SU-DHL-6 (cell line): ENCODE data around the gene RHOV.
A peak's percentile ranks its signal among the peaks of the same experiment; 100 is the strongest.

Source experiments
- H2AFZ ChIP-seq: fragments of 200-600 bp; sonication (generic); 2 replicates; pipeline ENCODE4 v1.6.1; 2014; ENCODE audit warnings: low read depth, mild to moderate bottlenecking, moderate library complexity, mixed read lengths, antibody characterized with exemption, low read length; ENCODE audit not compliant: severe bottlenecking
- H3F3A ChIP-seq: fragments of 200-600 bp; shearing (Covaris generic); 2 replicates; pipeline ENCODE4 v1.6.0; 2016; ENCODE audit warnings: antibody characterized with exemption, mild to moderate bottlenecking; ENCODE audit not compliant: insufficient read depth
- H3K27ac ChIP-seq: fragments of 200-600 bp; sonication (generic); 2 replicates; pipeline ENCODE4 v1.5.1; 2016; ENCODE audit warnings: low read depth, mild to moderate bottlenecking, low read length, moderate library complexity, mixed read lengths
- H3K27me3 ChIP-seq: fragments of 200-600 bp; sonication (generic), shearing (Covaris generic); 2 replicates; pipeline ENCODE4 v1.6.0; 2014; ENCODE audit warnings: mild to moderate bottlenecking, low read length
- H3K36me3 ChIP-seq: fragments of 200-600 bp; sonication (generic); 2 replicates; pipeline ENCODE4 v1.6.1; 2014; ENCODE audit warnings: mild to moderate bottlenecking, low read length, mixed read lengths
- H3K4me2 ChIP-seq: fragments of 300-600, 200-600 bp; shearing (Covaris generic), sonication (generic); 2 replicates; pipeline ENCODE4 v1.6.0; 2014; ENCODE audit warnings: low read length, low read depth, mild to moderate bottlenecking; ENCODE audit not compliant: poor library complexity, severe bottlenecking
- H3K4me3 ChIP-seq: fragments of 200-600 bp; sonication (generic); 2 replicates; pipeline ENCODE4 v1.5.1; 2014; ENCODE audit warnings: antibody characterized with exemption, low read length, mild to moderate bottlenecking, mixed read lengths; ENCODE audit not compliant: insufficient read depth, poor library complexity, severe bottlenecking
- H3K79me2 ChIP-seq: fragments of 200-600 bp; sonication (generic); 2 replicates; pipeline ENCODE4 v1.6.1; 2014; ENCODE audit warnings: mild to moderate bottlenecking, low read length, moderate library complexity; ENCODE audit not compliant: insufficient read depth
- H3K9ac ChIP-seq: fragments of 200-600 bp; sonication (generic); 2 replicates; pipeline ENCODE4 v1.7.0; 2014; ENCODE audit warnings: mild to moderate bottlenecking, low read length
- H3K9me2 ChIP-seq: fragments of 200-600 bp; sonication (generic); replicated peaks from 2 replicates; pipeline ENCODE4 v1.6.1; 2014; ENCODE audit warnings: low read length; ENCODE audit not compliant: insufficient read depth
- H3K9me3 ChIP-seq: fragments of 200-600 bp; sonication (generic); 2 replicates; pipeline ENCODE4 v1.6.1; 2014; ENCODE audit warnings: low read length, mixed read lengths; ENCODE audit not compliant: insufficient read depth
- H4K20me1 ChIP-seq: fragments of 200-600 bp; sonication (generic); 2 replicates; pipeline ENCODE4 v1.6.1; 2014; ENCODE audit warnings: low read depth, mild to moderate bottlenecking, antibody characterized with exemption, low read length, moderate library complexity, mixed read lengths
- EZH2phosphoT487 ChIP-seq: fragments of 200-600 bp; sonication (generic), shearing (Covaris generic); conservative IDR thresholded peaks from 2 replicates; pipeline ENCODE4 v1.6.1; 2018; ENCODE audit warnings: mild to moderate bottlenecking, antibody characterized with exemption, low read length, moderate library complexity, mixed read lengths
- TF ChIP-seq, protein P1 (sequence below): fragments of 200-600 bp; sonication (generic); IDR thresholded peaks from one replicate; pipeline ENCODE4 v1.5.1; 2017; ENCODE audit warnings: antibody characterized with exemption, mild to moderate bottlenecking, low read length, moderate library complexity; ENCODE audit not compliant: insufficient read depth, poor library complexity, severe bottlenecking

The RHOV gene

GRCh38 chr15:40909662-40910630 lies 35.9 kb upstream of the RHOV start:
- no peaks in the 10 kb centered on the region for H3K27me3 ChIP-seq
- TF ChIP-seq, protein P1, sequence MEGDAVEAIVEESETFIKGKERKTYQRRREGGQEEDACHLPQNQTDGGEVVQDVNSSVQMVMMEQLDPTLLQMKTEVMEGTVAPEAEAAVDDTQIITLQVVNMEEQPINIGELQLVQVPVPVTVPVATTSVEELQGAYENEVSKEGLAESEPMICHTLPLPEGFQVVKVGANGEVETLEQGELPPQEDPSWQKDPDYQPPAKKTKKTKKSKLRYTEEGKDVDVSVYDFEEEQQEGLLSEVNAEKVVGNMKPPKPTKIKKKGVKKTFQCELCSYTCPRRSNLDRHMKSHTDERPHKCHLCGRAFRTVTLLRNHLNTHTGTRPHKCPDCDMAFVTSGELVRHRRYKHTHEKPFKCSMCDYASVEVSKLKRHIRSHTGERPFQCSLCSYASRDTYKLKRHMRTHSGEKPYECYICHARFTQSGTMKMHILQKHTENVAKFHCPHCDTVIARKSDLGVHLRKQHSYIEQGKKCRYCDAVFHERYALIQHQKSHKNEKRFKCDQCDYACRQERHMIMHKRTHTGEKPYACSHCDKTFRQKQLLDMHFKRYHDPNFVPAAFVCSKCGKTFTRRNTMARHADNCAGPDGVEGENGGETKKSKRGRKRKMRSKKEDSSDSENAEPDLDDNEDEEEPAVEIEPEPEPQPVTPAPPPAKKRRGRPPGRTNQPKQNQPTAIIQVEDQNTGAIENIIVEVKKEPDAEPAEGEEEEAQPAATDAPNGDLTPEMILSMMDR: no peak
- no peak for TF ChIP-seq EZH2phosphoT487
- no peaks in the 10 kb centered on the region for H3K9me3 ChIP-seq

GRCh38 chr15:40908095-40908494 lies 34.1 kb upstream of the RHOV start:
- Histone ChIP-seq H3K27ac (no peak overlapping the region), H3F3A (no peaks in the 10 kb centered on the region), H2AFZ (no peak overlapping the region), H3K79me2 (no peaks in the 10 kb centered on the region), H3K9me3 (no peaks in the 10 kb centered on the region), H3K36me3 (no peaks in the 10 kb centered on the region), H3K9ac (no peak overlapping the region), H4K20me1 (no peaks in the 10 kb centered on the region), H3K27me3 (no peaks in the 10 kb centered on the region), H3K9me2 (no peaks in the 10 kb centered on the region), H3K4me3 (no peak overlapping the region), H3K4me2 (no peak overlapping the region)
- TF ChIP-seq, protein P1: no peak
- TF ChIP-seq EZH2phosphoT487: no peak

More at GRCh38 chr15:40909662-40910630, 35.9 kb upstream of the RHOV start:
- H3K4me2 ChIP-seq: no peak overlapping the region
- H2AFZ ChIP-seq: no peak overlapping the region
- H3K4me3 ChIP-seq: no peak overlapping the region
- H4K20me1 ChIP-seq: no peaks in the 10 kb centered on the region
- H3K79me2 ChIP-seq: no peaks in the 10 kb centered on the region
- H3K27ac ChIP-seq: no peak overlapping the region
- no peak overlapping the region for H3K9ac ChIP-seq
- H3K9me2 ChIP-seq: no peaks in the 10 kb centered on the region
- no peaks in the 10 kb centered on the region for H3F3A ChIP-seq
- H3K36me3 ChIP-seq: no peaks in the 10 kb centered on the region

DNA sequence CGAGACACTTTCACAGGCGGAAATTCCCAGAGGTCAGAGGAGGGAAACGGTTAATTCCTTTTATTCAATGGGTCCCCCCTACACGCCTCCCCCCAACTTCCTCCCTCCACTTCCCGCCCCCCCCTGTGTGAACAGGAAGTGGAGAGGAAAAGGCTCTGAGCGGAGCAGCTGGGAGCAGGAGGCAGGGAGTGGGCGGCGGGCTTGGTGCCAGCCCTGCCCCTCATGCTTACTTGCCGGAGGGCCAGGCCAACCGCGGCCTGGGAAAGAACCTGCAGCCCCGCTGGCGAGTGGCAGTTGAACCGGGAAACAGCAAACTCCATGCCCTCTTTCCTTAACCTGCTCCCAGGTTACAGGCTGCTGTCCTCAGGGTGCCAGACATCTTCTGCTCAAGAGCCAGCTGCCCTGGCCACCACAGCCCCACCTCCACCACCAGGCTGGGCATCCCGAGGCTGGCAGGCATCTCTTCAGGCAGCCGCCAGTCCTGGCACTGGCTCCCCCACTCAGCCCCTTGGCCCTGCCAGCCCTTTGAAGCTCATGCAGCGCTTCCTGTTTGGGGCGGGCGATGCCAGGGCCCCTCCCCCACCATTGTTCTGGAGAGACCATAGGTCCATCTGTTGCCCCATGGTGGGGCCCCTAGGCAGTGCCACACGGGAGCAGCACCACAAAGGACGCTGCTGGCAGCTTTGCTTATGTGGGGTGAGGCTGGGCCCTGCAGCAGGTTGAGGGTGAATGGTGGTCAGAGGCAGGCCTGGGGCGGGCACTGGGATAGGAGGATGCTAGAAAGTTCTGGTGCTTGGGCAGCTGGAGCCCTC lies 33.2 kb upstream of the RHOV start:
- Histone ChIP-seq H3K9me2 (no peaks in the 10 kb centered on the region), H2AFZ (peak overlapping the region; percentile 11), H3K9me3 (no peaks in the 10 kb centered on the region), H3F3A (no peaks in the 10 kb centered on the region), H3K79me2 (no peaks in the 10 kb centered on the region), H3K27me3 (no peaks in the 10 kb centered on the region), H4K20me1 (no peaks in the 10 kb centered on the region), H3K36me3 (no peaks in the 10 kb centered on the region), H3K4me3 (no peak overlapping the region), H3K9ac (peak overlapping the region; percentile 29; the same call in 1 of the 2 replicates), H3K4me2 (peak overlapping the region; percentile 49), H3K27ac (no peak overlapping the region)
- TF ChIP-seq, protein P1: no peak
